GM10847 (cell line): Measurements from ENCODE around the gene SLC5A5.

Experiments used
- POLR2A ChIP-seq: IDR thresholded peaks from 2 replicates; pipeline ENCODE4 v1.6.1; 2011; ENCODE audit not compliant: insufficient read length; ENCODE audit errors: extremely low read depth

Gene SLC5A5

DNA sequence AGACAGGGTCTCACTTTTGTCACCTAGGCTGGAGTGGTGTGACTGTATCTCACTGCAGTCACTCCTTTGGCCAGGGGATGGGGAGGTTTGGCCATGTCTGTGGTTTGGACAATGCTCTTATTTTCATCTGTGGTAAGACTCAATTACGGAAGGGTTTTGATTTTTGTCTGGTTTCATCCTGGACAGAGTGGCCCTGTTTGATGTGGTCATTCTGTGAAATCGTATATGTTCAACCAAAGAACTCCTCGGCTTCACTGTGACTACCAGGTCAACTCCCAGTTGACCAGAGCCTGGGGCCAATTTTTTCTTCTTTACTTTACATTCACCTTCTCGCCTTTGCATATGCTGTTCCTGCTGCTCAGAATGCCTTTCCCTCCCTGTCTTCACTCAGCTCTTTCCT lies 54.3 kb downstream of the SLC5A5 start:
- TF ChIP-seq POLR2A = no peak

DNA sequence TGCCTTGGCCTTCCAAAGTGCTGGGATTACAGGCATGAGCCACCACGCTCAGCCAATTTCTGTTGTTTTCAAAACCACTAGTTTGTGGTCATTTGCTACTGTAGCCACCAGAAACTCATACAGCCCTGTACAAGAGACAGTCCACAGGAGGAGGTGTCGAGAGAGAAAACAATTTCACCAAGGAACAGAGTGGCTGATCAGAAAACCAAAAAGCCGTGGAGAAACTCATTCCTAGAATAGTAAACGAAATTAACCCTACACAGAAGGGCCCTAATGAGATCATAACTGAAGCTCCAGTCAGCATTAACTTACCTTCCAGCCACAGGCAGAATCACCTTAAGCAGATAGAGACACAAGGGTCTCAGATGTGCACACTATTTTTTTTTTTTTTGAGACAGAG lies 57.3 kb downstream of the SLC5A5 start:
- TF ChIP-seq POLR2A = no peak

DNA sequence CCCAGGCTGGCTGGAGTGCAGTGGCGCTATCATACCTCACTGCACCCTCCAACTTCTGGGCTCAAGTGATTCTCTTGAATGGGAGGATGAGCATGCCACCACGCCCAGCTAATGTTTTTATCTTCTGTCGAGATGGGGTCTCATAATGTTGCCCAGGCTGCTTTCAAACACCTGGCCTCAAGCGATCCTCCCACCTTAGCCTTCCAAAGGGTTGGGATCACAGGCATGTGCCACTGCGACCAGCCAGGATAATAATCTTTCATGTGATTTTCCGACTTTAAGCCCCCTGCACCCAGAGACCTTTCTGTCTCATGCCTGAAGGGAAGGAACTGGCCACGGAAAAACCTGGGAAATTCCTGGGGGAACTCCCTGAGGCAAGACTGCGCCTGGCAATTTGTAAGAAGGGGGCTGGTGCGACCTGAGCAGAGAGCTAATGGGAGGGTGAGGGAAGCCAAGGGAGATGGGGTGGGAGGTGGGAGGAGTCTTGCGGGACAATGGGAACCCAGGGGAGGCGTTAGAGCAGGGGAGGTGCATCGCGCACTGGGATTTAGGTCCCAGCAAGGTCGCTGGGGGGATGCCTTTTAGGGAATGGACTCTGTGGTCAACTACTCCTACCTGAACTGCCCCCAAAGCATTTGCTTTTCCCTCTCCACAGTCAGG lies 59.9 kb downstream of the SLC5A5 start:
- no peak for TF ChIP-seq POLR2A

DNA sequence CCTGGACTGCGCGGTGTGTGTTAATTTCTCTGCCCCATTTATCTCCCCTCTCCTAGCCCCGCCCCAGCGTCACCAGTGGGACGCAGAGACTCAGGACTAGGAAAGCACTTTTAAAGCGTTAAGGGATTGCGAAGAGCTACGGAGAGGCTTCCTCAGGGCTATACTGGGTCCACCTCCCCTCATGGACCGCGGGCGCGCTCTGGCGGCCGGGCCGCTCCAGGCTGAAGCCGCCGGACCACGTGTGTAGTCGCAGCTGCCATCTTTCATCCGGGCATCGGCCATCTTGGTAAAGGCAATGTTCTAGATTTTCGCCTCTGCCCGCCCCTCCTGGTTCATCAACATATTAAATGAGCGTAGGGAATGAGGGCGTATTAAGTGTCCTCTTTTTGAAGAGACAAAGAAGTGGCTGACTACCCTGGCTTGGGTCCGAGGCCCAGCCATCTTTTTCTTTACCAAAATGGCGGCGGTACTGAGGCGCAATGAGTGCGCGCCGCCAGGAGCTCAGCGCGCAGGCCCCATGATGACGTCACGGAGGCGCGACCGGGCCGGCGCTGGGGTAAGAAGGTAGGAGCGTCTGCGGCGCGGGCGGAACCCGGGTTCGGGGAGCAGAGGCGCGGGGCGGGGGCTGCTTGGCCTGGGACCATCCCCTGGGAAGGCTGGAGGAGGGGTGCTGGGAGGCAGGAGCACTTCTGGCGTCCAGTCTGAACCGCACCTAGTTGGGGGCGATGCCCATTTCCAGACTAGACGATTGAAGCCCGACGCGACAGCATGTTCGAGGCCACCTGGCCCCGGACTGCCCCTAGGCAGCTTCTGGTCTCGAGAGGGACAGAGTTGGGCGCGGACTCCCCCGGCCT lies 61.0 kb downstream of the SLC5A5 start, which contains the start of gene CCDC124:
TSS of gene CCDC124 (plus strand) at position 531 of the 854 bp plus-strand sequence. CDS start 3,406 bp downstream, outside the sequence.
- TF ChIP-seq POLR2A = peak; percentile 62

DNA sequence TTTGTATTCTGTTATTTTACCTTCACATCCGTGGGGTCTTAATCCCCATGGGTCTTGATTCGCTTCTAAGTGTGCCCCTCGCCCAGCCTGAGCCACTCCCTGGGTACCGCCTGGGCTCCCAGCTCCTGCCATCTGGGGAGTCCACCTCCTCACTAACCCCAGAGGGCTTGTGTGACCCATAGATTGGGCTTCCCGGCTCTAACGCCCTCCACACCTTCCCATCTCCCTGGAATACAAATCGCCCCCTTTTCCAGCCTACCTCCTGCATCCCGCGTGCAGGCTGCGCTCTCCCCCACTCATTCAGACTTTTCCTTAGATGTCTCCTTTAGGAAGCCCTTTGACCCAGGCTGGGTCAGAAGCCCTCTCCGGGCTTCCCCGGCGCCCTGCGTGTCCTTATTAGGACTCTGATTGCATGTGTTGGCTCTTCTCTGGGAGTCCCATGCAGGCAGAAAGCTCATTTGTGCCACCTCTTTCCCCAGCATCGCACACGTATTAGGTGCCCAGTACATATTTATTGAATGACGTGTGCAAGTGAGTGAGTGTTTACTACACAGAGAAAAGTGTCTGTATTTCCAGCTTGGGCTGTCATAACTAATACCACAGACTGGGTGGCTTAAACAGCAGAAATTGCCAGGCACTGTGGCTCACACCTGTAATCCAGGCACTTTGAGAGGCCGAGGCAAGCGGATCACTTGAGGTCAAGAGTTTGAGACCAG lies 61.8 kb downstream of the SLC5A5 start:
- TF ChIP-seq POLR2A = no peak

DNA sequence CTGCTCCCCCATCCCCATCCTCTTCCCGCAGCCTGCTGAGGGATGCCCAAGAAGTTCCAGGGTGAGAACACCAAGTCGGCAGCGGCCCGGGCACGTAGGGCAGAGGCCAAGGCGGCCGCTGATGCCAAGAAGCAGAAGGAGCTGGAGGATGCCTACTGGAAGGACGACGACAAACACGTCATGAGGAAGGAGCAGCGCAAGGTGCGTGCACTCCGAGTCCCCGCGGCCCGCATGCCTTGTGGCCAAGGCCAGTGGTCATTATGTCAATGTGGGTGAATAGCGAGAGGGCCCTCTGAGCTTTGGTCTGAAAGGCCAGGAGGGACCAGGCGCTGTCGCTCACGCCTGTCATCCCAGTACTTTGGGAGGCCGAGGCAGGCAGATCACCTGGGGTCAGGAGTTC lies 64.6 kb downstream of the SLC5A5 start:
- no peak for TF ChIP-seq POLR2A

DNA sequence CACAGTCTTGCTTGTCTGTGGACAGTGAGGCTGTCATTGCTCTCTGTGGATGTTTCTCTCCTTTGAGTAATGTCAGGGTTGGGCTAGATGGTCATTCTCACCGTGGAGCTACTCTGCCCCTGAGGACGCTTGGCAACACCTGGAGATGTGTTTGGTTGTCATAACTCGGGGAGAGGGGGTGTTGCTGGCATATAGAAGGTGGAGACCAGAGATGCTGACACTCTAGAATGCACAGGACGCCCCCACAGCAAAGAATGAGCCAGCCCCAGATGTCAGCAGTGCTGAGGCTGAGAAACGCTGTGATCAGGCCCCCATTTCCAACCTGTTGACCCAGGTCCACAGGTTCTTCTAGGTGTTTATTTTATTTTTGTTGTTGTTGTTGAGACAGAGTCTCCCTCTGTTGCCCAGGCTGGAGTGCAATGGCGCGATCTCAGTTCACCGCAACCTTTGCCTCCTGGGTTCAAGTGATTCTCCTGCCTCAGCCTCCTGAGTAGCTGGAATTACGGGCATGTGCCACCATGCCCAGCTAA lies 65.7 kb downstream of the SLC5A5 start:
- TF ChIP-seq POLR2A = no peak

DNA sequence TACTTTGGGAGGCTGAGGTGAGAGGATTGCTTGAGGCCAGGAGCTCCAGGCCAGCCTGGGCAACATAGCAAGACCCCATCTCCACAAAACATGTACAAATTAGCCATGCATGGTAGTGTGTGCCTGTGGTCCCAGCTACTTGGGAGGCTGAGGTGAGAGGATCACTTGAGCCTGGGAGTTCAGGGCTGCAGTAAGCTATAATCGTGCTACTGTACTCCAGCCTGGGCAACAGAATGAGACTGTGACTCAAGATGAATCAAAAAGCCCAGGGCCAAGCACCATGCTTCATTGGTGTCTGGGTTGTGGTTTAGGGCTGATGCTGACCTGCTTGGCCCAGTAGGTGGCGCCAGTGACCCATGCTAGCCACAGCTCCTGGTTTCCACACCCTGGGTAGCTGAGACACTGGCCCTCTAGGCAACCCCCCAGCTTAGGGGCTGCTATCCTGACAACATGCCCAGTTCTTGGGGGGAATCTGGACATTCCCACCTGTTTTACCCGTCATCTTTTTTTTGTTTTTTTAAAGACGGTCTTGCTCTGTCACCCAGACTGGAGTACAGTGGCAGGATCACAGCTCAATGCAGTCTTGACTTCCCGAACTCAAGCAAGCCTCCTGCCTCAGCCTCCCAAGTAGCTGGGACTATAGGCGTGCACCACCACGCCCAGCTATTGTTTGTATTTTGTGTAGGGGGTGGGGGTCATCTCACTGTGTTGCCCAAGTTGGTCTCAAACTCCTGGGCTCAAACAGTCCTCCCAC lies 66.5 kb downstream of the SLC5A5 start:
- no peak for TF ChIP-seq POLR2A

DNA sequence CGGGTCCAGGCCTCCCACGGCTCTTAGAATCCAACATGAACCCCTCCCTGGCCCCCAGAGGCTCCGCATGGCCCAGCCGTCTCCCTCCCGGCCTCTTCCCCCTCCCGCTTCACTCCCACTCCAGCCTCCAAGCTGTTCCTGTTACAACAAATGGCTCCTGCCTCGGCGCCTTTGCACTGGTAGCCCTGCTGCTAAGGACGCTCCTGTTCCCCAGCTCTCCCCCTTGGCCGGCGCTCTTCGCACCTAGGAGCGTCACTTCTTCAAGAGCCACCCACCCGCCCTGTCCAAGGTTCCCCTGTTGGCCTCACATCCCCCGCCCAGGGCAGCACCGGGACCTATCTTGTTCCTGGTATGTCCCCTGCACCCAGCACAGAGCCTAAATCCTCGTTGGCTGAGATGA lies 70.4 kb downstream of the SLC5A5 start:
- TF ChIP-seq POLR2A = no peak

DNA sequence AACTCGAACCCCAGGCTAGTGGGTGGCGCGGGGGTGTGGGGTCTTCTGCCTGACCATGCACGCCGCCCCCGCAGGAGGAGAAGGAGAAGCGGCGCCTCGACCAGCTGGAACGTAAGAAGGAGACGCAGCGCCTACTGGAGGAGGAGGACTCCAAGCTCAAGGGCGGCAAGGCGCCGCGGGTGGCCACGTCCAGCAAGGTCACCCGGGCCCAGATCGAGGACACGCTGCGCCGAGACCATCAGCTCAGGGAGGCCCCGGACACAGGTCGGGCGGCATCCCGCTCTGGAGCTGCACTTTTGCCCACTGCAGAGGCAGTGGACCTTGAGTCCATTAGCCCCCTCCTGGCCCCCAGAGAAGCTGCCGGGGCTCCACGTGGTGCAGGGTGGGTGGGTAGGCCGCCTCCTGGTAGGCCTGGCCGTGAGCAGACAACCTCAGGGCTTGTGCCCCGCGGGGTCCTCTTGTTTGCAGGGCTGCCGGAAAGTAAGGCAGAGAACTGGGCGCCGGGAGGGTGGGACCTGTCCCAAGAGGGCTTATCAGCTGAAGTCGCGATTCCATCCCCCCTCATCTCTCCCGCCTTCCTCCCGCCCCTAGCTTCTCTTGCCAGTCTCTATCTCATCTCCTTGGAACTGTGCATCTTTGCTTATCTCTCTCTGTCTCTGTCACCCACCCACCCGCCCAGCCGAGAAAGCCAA lies 71.0 kb downstream of the SLC5A5 start:
- no peak for TF ChIP-seq POLR2A

DNA sequence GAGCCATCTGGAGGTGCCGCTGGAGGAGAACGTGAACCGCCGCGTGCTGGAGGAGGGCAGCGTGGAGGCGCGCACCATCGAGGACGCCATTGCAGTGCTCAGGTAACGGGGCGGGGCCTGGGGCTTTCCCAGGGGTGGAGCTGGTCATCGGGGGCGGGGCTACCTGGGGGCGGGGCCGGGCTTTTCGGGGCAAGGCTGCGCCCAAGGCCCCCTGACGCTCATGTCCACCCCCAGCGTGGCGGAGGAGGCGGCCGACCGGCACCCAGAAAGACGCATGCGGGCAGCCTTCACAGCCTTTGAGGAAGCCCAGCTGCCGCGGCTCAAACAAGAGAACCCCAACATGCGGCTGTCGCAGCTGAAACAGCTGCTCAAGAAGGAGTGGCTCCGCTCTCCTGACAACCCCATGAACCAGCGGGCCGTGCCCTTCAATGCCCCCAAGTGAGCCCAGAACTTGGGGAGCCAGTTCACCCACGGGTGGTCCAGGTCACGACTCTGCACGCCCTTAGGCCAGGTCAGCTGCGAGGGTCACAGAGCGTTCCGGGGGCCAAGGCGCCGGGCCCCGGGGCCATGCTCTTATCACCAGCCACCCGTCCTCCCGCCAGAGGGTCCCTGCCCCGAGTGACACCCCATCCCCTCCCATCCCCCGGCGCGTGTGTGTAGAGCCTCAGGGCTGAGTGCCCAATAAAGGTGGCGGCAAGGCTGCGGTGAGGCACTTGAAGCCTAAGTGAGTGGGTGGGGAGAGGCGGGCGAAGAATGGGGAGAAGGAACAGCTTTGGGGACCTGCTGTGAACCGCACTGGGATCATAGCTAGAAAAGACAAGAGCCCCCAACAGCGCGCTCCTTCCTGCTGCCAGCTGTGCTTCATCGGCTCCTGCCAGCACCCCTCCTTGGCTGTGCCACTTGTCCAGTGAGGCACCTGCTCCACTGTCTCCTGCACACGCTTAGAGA lies 71.8 kb downstream of the SLC5A5 start:
- TF ChIP-seq POLR2A = no peak

DNA sequence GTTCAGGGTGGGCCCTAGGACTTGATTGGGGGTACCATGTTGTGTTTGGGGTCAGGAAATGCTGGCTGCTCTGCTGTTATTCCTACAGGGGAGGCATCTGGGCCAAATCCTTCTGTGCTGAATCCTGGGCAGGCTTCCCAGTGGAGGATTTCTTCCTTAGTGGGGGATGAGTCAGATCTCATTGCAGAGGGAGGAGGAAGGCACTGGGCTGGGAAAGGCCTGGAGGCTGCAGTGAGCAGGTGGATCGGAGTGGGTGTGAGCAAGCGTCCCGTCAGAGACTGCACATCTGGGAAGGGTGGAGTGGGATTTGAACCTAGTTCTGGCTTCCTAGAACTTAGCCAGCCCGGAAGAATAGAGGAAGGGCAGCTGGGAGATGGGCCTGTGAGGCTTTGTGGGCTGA lies 72.6 kb downstream of the SLC5A5 start:
- no peak for TF ChIP-seq POLR2A
